ENCODE results near the gene PRKCSH. TPM values are rescaled to one million over a fixed set of nuclear protein-coding genes. Genes with fewer than 3 reads are reported as not detected.
"Not testable (repeated sequence)": the region's sequence is repeated elsewhere in the genome, so short reads cannot be mapped to it uniquely, and the experiment has no call there.

PRKCSH gene
- 122 and 131 TPM in 2 replicates for total RNA-seq (2014; rRNA removed; shearing (Covaris generic))
- 85.9 and 105 TPM in 2 replicates for polyA plus RNA-seq (2014; cell fraction: nucleus; rRNA removed)

GRCh38 chr19:11435057-11435832 is at the start of gene PRKCSH, which contains the start of gene ODAD3:
Gene PRKCSH (plus strand): TSS chr19:11435635. CDS start chr19:11436118, 483 bp downstream.
Gene ODAD3 (minus strand): TSS chr19:11435121. CDS start chr19:11435016, 105 bp downstream.
- peak; percentile 98 for DNase-seq (ENCODE audit: extremely low read depth, low read depth)

GRCh38 chr19:11387162-11388034 is 48.0 kb upstream of the PRKCSH start:
- no peak for DNase-seq (ENCODE audit: extremely low read depth, low read depth)

DNA sequence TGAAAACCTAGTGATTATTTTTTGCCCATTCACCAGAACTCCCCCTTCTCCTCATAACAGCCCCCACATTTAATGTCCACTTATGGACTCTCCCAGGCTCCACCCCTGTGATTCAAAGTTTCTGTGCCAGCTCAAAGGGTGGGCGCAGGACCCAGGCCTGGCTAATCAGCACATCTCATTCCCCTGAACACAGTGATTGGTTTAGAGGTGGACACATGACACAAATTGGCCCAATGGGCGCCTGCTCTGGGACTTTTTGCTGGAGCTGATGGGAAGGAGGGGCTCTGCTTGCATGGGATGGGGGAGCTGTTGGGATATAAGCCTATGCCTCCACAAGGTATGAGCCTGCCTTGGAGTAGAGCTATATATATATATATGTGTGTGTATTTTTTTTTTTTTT is 45.1 kb upstream of the PRKCSH start:
- DNase-seq (ENCODE audit: extremely low read depth, low read depth) = no peak

- DNase-seq (ENCODE audit: extremely low read depth, low read depth) = no peak
Measured at GRCh38 chr19:11390933-11391680, 44.3 kb upstream of the PRKCSH start.

DNA sequence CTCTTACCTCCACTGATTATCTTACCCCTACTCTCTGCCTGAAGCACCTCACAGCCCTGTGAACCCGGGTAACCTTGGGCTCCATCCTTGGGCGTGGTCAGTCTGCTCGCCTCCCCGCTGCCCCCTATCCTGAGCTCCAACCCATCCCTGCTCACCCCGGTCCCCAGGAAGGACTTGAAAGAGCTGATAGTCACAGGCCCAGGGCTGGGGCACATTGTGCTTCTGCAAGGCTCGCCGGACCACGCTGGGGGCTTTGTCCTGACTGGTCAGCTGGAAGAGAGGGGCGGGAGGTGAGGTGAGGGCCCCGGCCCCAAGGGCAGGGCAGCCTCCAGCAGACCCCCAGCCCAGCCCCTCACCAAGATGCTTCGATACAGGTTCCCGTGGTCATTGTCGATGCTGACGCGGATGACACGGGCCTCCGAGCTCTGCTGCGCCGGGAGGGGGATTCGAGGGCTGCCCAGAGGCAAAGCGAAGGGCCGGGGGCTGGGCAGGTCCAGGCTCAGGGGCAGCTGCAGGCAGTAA is 38.3 kb upstream of the PRKCSH start:
- DNase-seq (ENCODE audit: extremely low read depth, low read depth) = no peak

DNA sequence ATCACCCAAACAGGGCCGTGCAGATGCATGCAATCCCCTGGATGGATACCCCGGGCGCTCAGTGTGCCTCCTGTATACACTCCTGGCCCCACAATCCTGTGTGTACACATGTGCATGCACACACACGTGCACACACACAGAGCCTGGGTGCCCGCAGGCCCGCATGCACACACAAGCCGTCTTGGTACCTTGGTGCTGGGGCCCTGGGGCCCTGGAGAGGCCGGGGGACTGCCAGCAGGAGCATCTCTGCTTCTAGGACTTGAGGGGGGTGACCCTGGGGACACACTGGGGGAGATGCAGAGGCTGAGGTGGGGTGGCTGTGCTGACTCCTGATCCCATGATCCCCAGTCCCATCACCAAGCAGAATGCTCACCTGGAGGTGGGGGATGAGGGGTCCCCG is 35.8 kb upstream of the PRKCSH start:
- DNase-seq (ENCODE audit: extremely low read depth, low read depth) = no peak

DNA sequence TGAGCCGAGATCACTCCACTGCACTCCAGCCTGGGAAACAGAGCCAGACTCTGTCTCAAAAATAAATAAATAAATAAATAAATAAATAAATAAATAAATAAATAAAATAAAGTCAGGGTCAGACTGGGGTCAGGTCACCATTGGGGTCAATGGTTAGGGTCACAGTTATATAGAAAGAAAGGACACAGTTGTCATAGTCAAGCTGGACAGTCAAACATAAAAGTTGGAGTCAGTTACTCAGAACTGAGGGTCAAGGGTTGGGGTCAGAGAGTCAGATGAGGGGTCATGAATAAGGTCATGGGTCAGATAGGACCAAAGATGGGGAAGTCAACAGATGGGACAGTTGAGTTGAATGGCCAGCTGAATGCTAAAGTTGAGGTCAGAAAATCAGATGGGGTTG is 34.6 kb upstream of the PRKCSH start:
- DNase-seq (ENCODE audit: extremely low read depth, low read depth) = no peak

GRCh38 chr19:11401808-11402543 is 33.5 kb upstream of the PRKCSH start:
- DNase-seq (ENCODE audit: extremely low read depth, low read depth) = no peak

DNA sequence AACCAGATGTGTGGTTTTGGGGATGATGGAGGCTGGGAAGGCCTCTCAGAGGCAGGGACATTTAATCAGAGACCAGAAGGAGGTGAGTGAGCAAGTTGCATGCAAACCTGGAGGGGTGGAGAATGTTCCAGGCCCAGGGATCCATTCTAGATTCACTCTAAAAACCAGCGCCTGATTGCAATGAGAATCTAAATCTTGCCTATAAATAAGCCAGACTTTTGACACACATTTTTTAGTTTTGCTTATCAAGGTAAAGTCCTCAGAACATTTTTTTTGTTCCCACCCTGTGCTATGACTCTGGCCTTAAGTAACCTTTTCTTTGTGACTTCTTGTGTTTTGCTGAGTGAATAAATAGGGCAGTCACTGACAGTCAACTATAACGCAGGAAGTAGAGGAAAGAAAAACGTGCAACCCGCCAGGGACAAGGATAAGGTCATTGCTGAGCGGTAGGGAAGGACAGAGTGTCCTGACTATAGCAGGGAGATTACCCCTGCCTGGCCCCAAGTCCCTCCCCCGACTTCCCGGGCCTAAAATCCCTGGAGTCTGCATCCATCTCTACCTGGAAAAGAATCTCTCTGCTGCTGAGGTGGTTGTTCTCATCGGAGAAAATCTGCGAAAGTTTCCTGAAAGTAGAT is 30.7 kb upstream of the PRKCSH start:
- no peak for DNase-seq (ENCODE audit: extremely low read depth, low read depth)

DNA sequence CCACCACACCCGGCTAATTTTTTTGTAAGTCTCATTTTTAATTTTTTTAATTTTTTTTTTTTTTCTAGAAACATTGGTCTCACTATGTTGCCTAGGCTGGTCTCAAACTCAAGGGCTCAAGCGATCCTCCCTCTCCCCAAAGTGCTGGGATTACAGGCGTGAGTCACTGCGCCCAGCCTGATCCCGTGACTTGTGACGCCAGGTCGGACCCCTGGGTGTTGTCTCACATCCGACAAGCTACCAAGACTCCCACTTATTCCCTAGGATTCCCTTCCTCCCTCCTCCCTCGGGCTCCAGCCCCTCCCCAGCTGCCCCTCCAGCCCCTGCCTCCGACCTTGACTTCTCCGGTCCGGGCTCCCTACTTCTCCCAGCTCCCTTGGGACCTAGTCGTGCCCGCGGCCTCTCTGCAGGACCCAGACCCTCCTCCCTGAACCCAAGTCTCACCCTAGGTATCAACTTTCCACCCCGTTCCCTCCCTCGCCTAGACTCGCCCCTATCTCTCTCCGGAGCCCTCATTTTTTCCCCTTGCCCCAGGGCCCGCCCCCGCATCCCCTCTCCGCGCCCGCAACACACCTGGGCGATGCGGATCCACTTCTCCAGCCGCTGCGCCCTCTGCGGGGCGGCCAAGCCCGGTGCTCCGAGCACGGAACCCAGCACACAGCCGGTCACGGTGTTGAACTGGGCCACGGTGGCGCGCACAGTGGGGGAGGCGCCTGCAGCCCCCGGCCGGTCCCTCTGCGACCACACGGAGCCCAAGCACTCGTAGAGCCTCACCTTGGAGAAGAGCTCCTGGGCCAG is 29.4 kb upstream of the PRKCSH start:
- DNase-seq (ENCODE audit: extremely low read depth, low read depth) = no peak

GRCh38 chr19:11406703-11407236 is 28.7 kb upstream of the PRKCSH start:
- not testable (repeated sequence) for DNase-seq (ENCODE audit: extremely low read depth, low read depth)

GRCh38 chr19:11408591-11408990 is 26.8 kb upstream of the PRKCSH start:
- DNase-seq (ENCODE audit: extremely low read depth, low read depth) = no peak

DNA sequence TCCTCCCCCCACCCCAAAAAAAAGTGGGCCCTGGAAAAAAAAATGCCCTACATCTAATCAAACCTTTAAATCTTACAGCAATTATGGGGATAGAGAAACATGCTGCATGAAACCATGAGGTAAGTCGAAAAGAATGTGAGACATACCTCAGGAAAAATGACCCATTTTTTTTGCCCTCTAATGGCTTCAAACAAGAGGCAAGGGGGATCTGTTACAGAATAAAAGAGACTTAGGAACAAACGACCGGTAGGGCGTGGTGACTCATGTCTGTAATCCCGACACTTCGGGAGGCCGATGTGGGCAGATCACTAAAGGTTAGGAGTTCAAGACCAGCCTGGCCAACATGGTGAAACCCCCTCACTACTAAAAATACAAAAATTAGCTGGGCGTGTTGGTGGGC is 24.8 kb upstream of the PRKCSH start:
- DNase-seq (ENCODE audit: extremely low read depth, low read depth) = no peak

DNA sequence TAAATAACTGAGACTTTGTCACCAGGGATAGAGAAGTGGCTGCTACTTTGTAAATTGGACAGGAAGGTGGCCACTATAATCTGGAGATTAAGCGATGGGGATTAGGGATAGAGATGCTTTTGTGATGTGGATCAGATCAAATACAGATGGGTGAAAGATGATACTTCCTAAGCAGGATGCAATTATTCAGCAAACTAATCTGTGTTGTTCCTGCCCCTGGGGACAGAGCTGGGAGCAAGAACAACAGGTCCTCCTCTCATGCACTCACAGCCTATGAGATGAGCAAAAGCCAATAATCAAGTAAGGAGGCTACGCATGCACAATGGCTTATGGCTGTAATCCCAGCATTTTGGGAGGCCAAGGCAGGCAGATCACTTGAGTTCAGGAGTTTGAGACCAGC is 20.9 kb upstream of the PRKCSH start:
- DNase-seq (ENCODE audit: extremely low read depth, low read depth) = no peak

DNA sequence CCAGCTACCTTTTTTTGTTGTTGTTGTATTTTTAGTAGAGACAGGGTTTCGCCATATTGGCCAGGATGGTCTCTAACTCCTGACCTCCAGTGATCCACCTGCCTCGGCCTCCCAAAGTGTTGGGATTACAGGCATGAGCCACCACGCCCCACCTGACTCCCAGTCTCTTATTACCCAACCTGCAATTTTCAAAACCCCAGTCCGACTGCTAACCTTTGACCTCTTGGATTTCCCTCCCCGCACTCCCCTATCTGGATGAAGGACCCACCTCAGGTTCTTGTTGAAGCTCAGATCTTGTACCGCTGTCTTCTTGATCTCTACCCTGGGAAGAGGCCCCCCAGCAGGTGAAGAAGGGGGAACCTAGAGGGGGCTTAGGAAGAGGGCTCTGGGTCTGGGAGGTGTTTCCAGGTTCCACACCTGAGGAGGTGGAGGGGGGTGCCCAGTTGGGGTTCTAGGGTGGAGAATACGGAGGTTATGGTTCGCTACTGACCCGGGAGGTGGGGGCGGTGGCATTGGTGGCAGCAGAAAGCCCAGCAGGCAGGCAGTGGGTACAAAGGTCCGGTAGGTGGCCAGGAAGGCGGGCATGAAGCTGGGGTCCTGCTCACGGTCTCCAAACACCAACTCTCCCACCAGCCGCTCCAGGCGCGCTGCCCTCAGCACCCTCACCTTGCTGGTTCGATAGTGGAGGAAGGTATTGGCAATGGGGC is 18.9 kb upstream of the PRKCSH start:
- DNase-seq (ENCODE audit: extremely low read depth, low read depth) = no peak

- DNase-seq (ENCODE audit: extremely low read depth, low read depth) = no peak
Measured at GRCh38 chr19:11418094-11418548, 17.3 kb upstream of the PRKCSH start.

Data from NCI-H460 (cell line).